Thyroid gland (tissue), 4 donors: ENCODE results near the gene ZDHHC9. TPM values are rescaled to one million over a fixed set of nuclear protein-coding genes. Genes with fewer than 3 reads are reported as not detected.
A peak's percentile ranks its signal among the peaks of the same experiment; 100 is the strongest.

ENCODE experiments used
- DNase-seq, 2 donors: peaks; one replicate each; pipeline ENCODE4 v3.0.0-alpha.2; 2019
- H3K27ac ChIP-seq, 3 donors: fragments of 200-600 bp; sonication (generic); 1 replicate in 2 of 3; 2 replicates in 1 of 3; pipeline ENCODE4 v1.5.1; 2016 to 2019; ENCODE audit warnings: mild to moderate bottlenecking in 1 of 3, moderate library complexity in 1 of 3
- H3K27me3 ChIP-seq: fragments of 200-600 bp; sonication (generic); one replicate; pipeline ENCODE4 v1.5.1; 2019
- H3K36me3 ChIP-seq, 2 donors: fragments of 200-600 bp; sonication (generic); one replicate each; pipeline ENCODE4 v1.5.1; 2016 to 2019
- H3K4me1 ChIP-seq, 2 donors: fragments of 200-600 bp; sonication (generic); one replicate each; pipeline ENCODE4 v1.5.1; 2017 to 2019
- H3K4me3 ChIP-seq, 3 donors: fragments of 200-600 bp; sonication (generic); replicated peaks in 1 of 3; 1 replicate in 2 of 3; 2 replicates in 1 of 3; pipeline ENCODE4 v1.5.1; 2016; ENCODE audit warnings: mild to moderate bottlenecking in 1 of 3
- H3K9me3 ChIP-seq: fragments of 200-600 bp; sonication (generic); one replicate; pipeline ENCODE4 v1.5.1; 2017
- POLR2A ChIP-seq, 2 donors: fragments of 450-650 bp; IDR thresholded peaks; one replicate each; pipeline ENCODE4 v1.6.1; 2017; ENCODE audit warnings: antibody characterized with exemption in 2 of 2, mild to moderate bottlenecking in 2 of 2, moderate library complexity in 1 of 2
- WGBS, 2 donors: methylation state at CpG; one replicate each; pipeline ENCODE4 v1.1.5; 2017; 5-methylcytosine and 5-hydroxymethylcytosine counted together
- intact Hi-C: fragments of 100-400 bp; cut with DNase I; formaldehyde crosslinking; loops from one replicate; pipeline ENCODE4 v1.15.1; 2023
- total RNA-seq, 4 donors: library from RNA; depleted of rRNA; stranded (reverse); fragments of >200 nt; gene quantifications; one replicate each; pipeline ENCODE4 v1.2.3, GENCODE V29; 2016
- TF ChIP-seq, protein P1 (sequence below), 6 experiments: fragments of 200-600 bp in 3 of 6; fragments of 450-650 bp in 3 of 6; sonication (generic) in 3 of 6; IDR thresholded peaks; one replicate each; pipeline ENCODE4 v1.5.1; 2016 to 2019; ENCODE audit warnings: antibody characterized with exemption in 6 of 6, mild to moderate bottlenecking in 2 of 6, inconsistent platforms in 1 of 6, moderate library complexity in 1 of 6

The ZDHHC9 gene
- total RNA-seq, 4 donors from 2014 or later, result 19.7 to 35.6 (median 25.3) TPM

DNA sequence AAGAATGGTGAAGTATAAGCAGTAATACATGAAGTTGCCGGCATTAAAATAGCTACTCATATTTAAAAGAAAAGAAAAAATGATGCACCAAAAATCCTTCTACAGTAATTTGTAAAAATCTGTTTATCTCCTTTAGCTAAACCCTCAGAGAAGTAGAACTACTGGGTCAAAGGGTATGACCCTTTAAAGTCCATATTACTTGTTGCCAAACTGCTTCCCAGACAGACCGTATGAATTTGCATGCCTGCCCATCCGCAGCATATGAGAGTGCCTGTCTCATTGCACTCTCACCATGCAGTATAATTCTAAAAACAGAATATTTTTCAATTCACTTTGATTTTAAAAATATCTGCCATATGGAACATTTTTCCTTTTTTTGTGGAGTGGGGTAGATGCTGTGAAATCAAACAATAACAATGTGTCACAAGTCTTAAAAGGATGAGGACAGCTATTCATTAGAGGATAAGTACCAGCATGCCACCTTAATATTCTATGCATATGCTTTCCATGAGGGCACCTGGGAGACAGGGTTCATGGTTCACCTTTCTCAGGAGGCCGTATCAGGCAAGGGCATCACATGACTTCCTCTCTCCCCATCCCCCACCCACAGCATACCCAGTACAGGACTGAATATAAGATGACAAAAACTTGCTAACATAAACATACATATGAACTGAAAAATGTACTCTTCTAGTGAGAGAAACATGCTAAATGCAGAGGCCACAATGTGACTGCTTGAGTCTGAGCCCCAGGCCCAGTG lies 17.8 kb downstream of the ZDHHC9 start:
- H3K27ac ChIP-seq, result no peak overlapping the region
- intact Hi-C loops, result no loop called here
- H3K36me3 ChIP-seq, result no peaks in the 10 kb centered on the region
- no peak overlapping the region for H3K4me3 ChIP-seq
- H3K9me3 ChIP-seq, result no peaks in the 10 kb centered on the region
- H3K27me3 ChIP-seq, result no peaks in the 10 kb centered on the region
- WGBS, 2 donors, result 77 to 82% methylated on average over 4 of the region's 4 CpGs
- H3K4me1 ChIP-seq, result no peaks in the 10 kb centered on the region
- DNase-seq, result no peak
- TF ChIP-seq, protein P1, sequence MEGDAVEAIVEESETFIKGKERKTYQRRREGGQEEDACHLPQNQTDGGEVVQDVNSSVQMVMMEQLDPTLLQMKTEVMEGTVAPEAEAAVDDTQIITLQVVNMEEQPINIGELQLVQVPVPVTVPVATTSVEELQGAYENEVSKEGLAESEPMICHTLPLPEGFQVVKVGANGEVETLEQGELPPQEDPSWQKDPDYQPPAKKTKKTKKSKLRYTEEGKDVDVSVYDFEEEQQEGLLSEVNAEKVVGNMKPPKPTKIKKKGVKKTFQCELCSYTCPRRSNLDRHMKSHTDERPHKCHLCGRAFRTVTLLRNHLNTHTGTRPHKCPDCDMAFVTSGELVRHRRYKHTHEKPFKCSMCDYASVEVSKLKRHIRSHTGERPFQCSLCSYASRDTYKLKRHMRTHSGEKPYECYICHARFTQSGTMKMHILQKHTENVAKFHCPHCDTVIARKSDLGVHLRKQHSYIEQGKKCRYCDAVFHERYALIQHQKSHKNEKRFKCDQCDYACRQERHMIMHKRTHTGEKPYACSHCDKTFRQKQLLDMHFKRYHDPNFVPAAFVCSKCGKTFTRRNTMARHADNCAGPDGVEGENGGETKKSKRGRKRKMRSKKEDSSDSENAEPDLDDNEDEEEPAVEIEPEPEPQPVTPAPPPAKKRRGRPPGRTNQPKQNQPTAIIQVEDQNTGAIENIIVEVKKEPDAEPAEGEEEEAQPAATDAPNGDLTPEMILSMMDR (IDR thresholded peaks at IDR 0.05), result no peak
- TF ChIP-seq POLR2A (IDR thresholded peaks at IDR 0.05), result no peak

GRCh38 chrX:129824620-129825019 lies 19.1 kb downstream of the ZDHHC9 start:
- WGBS, 2 donors, result 95 to 98% methylated on average over 4 of the region's 4 CpGs
- intact Hi-C loops, result no loop called here

GRCh38 chrX:129823522-129823921 lies 20.2 kb downstream of the ZDHHC9 start:
- H3K27me3 ChIP-seq, result no peaks in the 10 kb centered on the region
- no peaks in the 10 kb centered on the region for H3K9me3 ChIP-seq
- intact Hi-C loops, result no loop called here
- H3K27ac ChIP-seq, result no peak overlapping the region
- no peaks in the 10 kb centered on the region for H3K4me1 ChIP-seq
- DNase-seq, result no peak
- no peak for TF ChIP-seq POLR2A (IDR thresholded peaks at IDR 0.05)
- TF ChIP-seq, protein P1 (IDR thresholded peaks at IDR 0.05), result no peak
- H3K36me3 ChIP-seq, result no peaks in the 10 kb centered on the region
- no peak overlapping the region for H3K4me3 ChIP-seq
- WGBS, 2 donors, result 66 to 93% methylated on average over 4 to 6 of the region's 6 CpGs

More at GRCh38 chrX:129824620-129825019, 19.1 kb downstream of the ZDHHC9 start:
- H3K27me3 ChIP-seq, result no peaks in the 10 kb centered on the region
- no peaks in the 10 kb centered on the region for H3K4me1 ChIP-seq
- no peak for DNase-seq
- TF ChIP-seq, protein P1 (IDR thresholded peaks at IDR 0.05), result no peak
- TF ChIP-seq POLR2A (IDR thresholded peaks at IDR 0.05), result no peak
- H3K4me3 ChIP-seq, result no peak overlapping the region
- no peaks in the 10 kb centered on the region for H3K9me3 ChIP-seq
- no peaks in the 10 kb centered on the region for H3K36me3 ChIP-seq
- no peak overlapping the region for H3K27ac ChIP-seq

DNA sequence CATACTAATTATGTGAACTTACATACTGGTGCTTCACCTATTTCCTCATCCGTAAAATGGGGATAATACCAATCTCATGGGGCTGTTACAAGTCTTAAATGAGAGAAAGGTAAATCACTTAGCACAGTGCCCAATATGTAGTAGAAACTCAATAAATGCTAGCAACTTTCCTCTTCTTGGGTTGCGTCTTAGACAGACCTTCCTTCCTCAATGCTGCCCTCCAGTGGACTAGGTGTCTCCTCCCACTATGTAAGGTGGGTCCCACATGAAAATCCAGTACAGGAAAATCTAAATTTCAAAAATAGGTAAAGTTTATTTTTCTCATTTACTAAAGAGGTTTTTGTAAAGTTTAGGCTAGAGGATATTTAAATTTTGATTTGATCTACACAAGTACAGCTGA lies 20.6 kb downstream of the ZDHHC9 start:
- intact Hi-C loops, result no loop called here
- no peaks in the 10 kb centered on the region for H3K9me3 ChIP-seq
- WGBS, 2 donors, result 82 to 85% methylated on average over 2 of the region's 2 CpGs
- no peaks in the 10 kb centered on the region for H3K27me3 ChIP-seq
- TF ChIP-seq POLR2A (IDR thresholded peaks at IDR 0.05), result no peak
- TF ChIP-seq, protein P1 (IDR thresholded peaks at IDR 0.05), result peak in 3 of 6 experiments; percentile 23 to 41 (median 34)
- DNase-seq, result peak; percentile 18 to 19
- H3K4me1 ChIP-seq, result no peaks in the 10 kb centered on the region
- no peaks in the 10 kb centered on the region for H3K36me3 ChIP-seq
- H3K4me3 ChIP-seq, result no peak overlapping the region
- H3K27ac ChIP-seq, result no peak overlapping the region

DNA sequence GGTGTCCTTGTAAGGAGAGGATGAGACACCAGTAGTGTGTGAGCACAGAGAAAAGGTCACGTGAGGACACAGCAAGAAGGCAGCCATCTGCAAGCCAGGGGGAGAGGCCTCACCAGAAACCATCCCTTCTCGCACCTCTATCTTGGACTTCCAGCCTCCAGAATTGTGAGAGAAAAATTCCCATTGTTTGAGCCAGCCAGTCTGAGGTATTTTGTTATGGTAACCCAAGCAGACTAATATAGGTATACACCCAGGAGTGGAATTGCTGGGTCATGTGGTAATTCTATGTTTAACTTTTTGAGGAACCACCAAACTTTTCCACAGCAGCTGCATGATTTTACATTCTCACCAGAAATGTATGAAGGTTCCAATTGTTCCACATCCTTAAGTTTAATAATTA lies 25.6 kb downstream of the ZDHHC9 start:
- Histone ChIP-seq H3K36me3 (no peaks in the 10 kb centered on the region), H3K27me3 (no peaks in the 10 kb centered on the region), H3K4me3 (no peak overlapping the region), H3K4me1 (no peaks in the 10 kb centered on the region), H3K9me3 (no peaks in the 10 kb centered on the region), H3K27ac (no peak overlapping the region)
- 100% methylated on average over 2 of the region's 2 CpGs; no CpG with 5 or more reads in 1 of the 2 donors for WGBS, 2 donors
- no peak for TF ChIP-seq POLR2A (IDR thresholded peaks at IDR 0.05)
- intact Hi-C loops, result no loop called here
- no peak for DNase-seq
